GM20431 (cell line): Measurements from ENCODE around the gene GORASP2.

Experiments used
- in situ Hi-C: fragments of 300-500 bp; cut with MseI, MboI; formaldehyde crosslinking; loops from one replicate; pipeline ENCODE4 v1.15.0; 2020; ENCODE audit warnings: low sequenced_read_pairs; ENCODE audit not compliant: unreplicated experiment

The GORASP2 gene

GRCh38 chr2:170953941-170954340, 24.9 kb downstream of the GORASP2 start:
- in situ Hi-C loops = loop anchor here (25.0 kb wide), 1 partner anchor 483 kb away; the partner anchor contains the start of genes DCAF17 and METTL8

DNA sequence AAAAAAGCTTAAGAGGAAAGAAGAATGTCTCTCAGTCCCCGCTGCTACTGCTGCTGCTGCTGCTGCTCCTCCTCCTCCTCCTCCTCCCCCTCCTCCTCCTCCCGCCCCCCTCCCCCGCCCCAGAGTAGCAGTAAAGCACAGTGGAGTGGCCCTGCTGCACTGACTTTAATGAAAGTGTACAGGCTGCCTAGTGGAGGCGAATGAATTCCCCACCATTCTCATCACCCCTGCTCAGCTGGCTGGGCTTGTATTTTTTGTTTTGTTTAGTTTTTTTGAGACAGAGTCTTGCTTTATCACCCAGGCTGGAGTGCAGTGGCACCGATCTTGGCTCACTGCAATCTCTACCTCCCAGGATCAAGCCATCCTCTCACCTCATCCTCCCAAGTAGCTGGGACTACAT, 34.3 kb downstream of the GORASP2 start:
- in situ Hi-C loops = loop anchor here (25.0 kb wide), 1 partner anchor 474 kb away; the partner anchor contains the start of genes DCAF17 and METTL8

- in situ Hi-C loops = loop anchor here (25.0 kb wide), 1 partner anchor 472 kb away; the partner anchor contains the start of genes DCAF17 and METTL8
Measured at GRCh38 chr2:170965446-170966225, 36.6 kb downstream of the GORASP2 start.

DNA sequence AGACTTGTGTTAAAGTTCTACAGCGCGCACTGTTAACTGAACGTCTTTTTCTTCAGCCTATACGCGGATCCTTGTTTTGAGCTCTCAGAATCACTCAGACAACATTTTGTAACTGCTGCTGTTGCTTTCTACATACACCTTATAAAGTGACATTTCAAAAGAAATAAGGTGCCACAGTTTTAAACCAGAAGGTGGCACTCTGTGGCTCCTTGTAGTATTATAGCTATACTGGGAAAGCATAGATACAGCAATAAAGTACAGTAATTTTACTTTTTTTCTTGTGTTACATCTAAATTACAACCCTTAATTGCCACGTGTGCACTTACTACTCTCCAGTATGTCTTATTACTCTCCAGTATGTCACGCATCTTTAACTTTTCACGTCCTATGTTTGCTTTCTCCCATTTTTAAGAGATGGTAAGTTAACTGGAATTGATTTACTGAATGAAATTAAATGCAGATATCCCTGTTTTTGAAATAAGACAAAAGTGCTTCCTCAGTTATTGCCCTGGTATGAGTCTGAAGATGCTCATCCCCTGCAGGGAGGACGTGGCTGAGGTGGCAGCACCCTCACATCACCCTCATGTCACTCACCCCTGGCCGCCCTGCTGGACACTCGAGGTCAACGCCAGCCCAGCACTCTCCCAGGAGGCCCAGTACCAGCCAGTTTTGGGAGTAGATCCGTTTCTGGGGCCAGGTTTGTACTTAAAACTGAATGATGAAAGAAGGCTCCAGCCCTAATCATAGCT, 37.8 kb downstream of the GORASP2 start:
- in situ Hi-C loops = loop anchor here (25.0 kb wide), 1 partner anchor 470 kb away; the partner anchor contains the start of genes DCAF17 and METTL8

- in situ Hi-C loops = loop anchor here (25.0 kb wide), 1 partner anchor 470 kb away; the partner anchor contains the start of genes DCAF17 and METTL8
Measured at GRCh38 chr2:170967553-170967952, 38.5 kb downstream of the GORASP2 start.

DNA sequence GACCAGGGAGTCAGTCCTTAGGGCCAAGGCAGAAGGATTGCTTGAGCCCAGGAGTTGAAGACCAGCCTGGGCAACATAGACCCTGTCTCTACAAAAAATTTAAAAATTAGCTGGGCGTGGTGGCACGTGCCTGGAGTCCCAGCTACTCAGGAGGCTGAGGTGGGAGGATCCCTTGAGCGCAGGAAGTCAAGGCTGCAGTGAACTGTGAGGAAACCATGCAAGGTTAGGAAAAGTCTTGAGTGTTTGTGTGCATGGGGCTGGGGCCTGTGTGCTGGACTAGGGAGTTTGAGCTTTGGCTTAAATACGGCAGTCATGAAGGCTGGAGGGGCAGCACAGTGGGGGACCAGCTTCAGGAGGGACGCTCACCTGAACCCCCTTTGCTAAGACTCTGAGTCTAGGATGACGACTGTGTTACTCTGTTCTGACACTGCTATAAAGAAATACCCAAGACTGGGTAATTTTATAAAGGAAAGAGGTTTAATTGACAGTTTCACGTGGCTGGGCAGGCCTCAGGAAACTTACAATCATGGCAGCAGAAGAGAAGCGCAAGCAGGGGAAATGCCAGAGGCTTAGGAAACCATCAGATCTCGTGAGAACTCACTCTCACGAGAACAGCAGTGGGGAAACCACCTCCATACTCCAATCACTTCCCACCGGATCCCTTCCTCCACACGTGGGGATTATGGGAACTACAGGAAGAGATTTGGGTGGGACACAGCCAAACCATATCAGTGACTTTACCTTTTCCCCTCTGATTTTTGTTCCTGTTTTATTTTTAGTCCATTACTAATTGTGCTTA, 39.4 kb downstream of the GORASP2 start:
- in situ Hi-C loops = loop anchor here (25.0 kb wide), 1 partner anchor 469 kb away; the partner anchor contains the start of genes DCAF17 and METTL8

DNA sequence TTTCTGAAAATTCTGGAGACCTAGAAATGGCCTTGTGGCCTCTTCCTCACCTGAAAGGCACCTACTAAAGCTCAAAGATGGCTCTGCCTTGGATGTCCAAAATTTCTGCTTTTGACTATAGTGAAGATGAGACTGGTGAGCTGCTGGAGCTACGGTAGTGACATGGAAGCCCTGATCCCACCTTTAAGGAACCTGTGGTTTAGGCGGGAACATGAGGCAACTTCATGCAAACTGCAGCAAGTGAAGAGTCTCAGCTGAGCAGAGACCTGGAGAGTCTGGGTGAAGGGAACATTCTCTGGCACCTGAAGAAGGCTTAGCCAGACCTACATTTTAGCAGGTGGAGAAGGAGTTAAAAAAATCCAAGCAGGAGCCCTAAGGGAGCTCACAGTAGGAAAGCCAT, 40.0 kb downstream of the GORASP2 start:
- in situ Hi-C loops = loop anchor here (25.0 kb wide), 1 partner anchor 468 kb away; the partner anchor contains the start of genes DCAF17 and METTL8

- in situ Hi-C loops = loop anchor here (25.0 kb wide), 1 partner anchor 467 kb away; the partner anchor contains the start of genes DCAF17 and METTL8
Measured at GRCh38 chr2:170969872-170970496, 40.9 kb downstream of the GORASP2 start.

DNA sequence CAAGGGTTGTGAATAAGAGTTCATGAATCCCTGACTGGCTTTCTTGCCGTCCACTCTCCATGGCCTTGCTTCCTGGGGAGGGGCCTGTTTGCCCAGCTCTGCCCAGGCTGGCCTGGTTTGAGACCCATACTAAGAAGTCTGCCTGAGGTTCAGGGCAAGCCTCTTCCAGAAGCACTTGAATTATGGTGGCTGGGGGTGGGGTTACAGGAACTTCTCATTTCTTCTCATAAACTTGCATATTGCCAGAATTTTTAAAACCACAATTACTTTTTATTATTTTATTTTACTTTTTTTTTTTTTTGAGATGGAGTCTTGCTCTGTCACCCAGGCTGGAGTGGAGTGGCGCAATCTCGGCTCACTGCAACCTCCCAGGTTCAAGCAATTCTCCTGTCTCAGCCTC, 42.0 kb downstream of the GORASP2 start:
- in situ Hi-C loops = loop anchor here (25.0 kb wide), 1 partner anchor 466 kb away; the partner anchor contains the start of genes DCAF17 and METTL8

- in situ Hi-C loops = loop anchor here (25.0 kb wide), 1 partner anchor 465 kb away; the partner anchor contains the start of genes DCAF17 and METTL8
Measured at GRCh38 chr2:170972296-170973224, 43.5 kb downstream of the GORASP2 start.

DNA sequence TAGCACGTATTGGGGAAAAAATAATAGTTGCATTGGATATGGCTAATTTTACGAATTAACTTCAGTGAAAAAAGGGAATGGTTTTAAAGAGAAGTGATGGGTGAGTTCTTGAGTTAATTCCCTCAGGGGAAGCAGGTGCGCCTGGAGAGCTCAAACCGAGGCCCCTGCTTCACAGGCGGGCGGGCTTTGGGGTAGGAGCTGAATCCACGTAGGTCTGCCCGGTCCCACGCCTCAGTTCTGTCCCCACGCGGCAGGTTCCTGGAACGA, 44.1 kb downstream of the GORASP2 start:
- in situ Hi-C loops = loop anchor here (25.0 kb wide), 1 partner anchor 464 kb away; the partner anchor contains the start of genes DCAF17 and METTL8

- in situ Hi-C loops = loop anchor here (25.0 kb wide), 1 partner anchor 464 kb away; the partner anchor contains the start of genes DCAF17 and METTL8
Measured at GRCh38 chr2:170973492-170974303, 44.6 kb downstream of the GORASP2 start.

- in situ Hi-C loops = loop anchor here (25.0 kb wide), 1 partner anchor 463 kb away; the partner anchor contains the start of genes DCAF17 and METTL8
Measured at GRCh38 chr2:170974304-170974993, 45.4 kb downstream of the GORASP2 start.

DNA sequence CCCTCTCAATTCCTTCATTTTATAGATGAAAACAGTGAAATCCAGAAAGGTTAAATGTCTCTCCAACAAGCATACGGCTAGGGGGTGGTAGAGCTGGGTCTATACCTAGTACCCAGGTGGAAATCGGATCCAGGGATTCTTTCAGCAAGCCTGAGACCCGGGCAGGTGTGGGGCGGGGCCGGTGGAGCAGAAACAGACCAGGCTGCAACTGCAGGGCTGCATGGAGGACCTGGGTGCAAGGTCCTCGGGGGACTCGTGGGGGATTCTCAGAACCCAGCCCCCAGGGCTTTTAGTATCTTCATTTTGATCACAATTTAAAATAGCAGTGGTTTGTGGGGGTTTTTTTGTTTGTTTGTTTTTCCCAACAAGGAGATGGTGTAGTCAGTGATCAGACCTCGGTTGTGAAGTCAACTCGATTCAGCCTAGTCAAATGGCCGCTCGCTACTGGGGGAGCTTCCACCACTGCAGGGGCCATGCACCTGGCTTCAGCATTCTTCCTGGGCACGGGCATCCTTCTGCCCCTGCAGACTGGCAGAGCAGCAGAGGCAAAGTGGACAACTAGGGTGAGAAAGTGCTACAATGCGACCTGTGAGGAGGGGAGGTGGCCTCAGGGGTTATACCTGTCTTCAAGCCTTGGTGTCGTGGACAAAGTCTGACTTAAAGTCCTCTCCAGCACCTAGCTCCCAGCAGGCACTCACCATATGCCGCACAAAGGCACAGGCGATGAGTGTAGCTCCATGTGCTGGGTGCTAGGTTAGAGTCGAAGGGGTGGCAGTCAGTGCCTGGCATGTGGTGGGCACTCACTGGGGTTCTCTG, 46.3 kb downstream of the GORASP2 start:
- in situ Hi-C loops = no loop called here

DNA sequence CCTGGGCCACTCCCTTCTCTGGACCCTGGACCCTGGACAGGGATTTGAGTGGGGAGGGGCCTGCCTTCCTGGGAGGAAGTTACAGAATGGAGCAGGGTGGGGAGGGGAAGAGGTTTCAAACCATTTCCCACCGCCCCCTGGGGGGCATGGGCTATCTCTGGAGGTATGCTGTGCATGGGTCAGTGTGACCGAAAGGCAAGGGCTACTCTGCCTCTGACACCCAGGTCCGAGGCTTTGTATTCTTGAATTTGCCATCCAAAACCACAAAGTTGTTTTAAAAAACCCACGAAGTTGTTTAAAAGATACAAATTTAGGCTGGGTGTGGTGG, 46.9 kb downstream of the GORASP2 start:
- in situ Hi-C loops = no loop called here

DNA sequence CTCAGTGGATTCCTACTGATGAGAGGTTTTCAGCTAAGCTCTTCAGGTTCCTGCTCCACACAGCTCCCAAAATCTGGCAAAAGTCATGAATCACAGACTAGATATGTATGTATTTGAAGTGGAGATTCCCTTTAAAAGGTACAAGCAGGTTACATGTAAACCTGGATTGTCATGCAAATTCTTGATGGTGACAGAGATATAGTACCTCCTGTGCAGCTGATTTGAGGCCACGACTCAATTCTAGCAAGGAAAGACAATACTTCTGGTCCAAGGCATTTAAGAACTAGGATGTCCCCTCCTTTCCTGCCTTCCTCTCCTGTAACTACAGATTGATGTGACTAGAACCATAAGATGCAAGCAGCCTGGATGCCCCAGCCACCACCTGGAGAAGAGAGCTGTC, 55.0 kb downstream of the GORASP2 start:
- in situ Hi-C loops = no loop called here
